HEK293 (cell line): Measurements from ENCODE around the gene SLC8A2.

ENCODE experiments used
- CTCF ChIA-PET: fragments of 350-600 bp; formaldehyde crosslinking; extraction: SDS; loops from one replicate; lab custom pipeline; 2021; ENCODE audit warnings: antibody characterized with exemption; lab: Yijun Ruan, JAX
- POLR2A ChIA-PET: fragments of 300-600 bp; formaldehyde crosslinking; extraction: SDS; loops from one replicate; lab custom pipeline; 2020; ENCODE audit warnings: antibody characterized with exemption, inconsistent platforms; lab: Yijun Ruan, JAX
- H3K27ac ChIP-seq: fragments of 200-500 bp; sonication (Bioruptor generic); 2 replicates; pipeline ENCODE4 v1.5.1; 2014; ENCODE audit warnings: low read depth, low read length, control low read depth, inconsistent platforms; ENCODE audit errors: extremely low read depth
- H3K36me3 ChIP-seq, 2 experiments: fragments of 200-500 bp in 1 of 2; sonication (Bioruptor generic) in 1 of 2; 1 replicate in 1 of 2; 2 replicates in 1 of 2; pipeline ENCODE4 v1.5.1; 2014 to 2017; ENCODE audit warnings: inconsistent platforms in 2 of 2, low read length in 2 of 2; ENCODE audit not compliant: control insufficient read depth in 2 of 2, insufficient read depth in 1 of 2
- H3K4me1 ChIP-seq: fragments of 200-500 bp; sonication (Bioruptor generic); 2 replicates; pipeline ENCODE4 v1.5.1; 2014; ENCODE audit warnings: mild to moderate bottlenecking, low read length, inconsistent platforms; ENCODE audit not compliant: control insufficient read depth, insufficient read depth
- H3K4me3 ChIP-seq: 2 replicates; pipeline ENCODE4 v1.5.1; 2011; ENCODE audit warnings: low read depth, mild to moderate bottlenecking, control low read depth, low read length, moderate library complexity
- H3K9me3 ChIP-seq: fragments of 200-500 bp; sonication (Bioruptor generic); 2 replicates; pipeline ENCODE4 v1.5.1; 2014; ENCODE audit warnings: low read depth, low read length, inconsistent platforms; ENCODE audit not compliant: control insufficient read depth, insufficient read depth
- BCL11A ChIP-seq: fragments of 450-650 bp; formaldehyde crosslinking; IDR thresholded peaks from 2 replicates; pipeline ENCODE4 v1.5.1; 2016; ENCODE audit warnings: low read depth, missing biosample characterization, missing genetic modification characterization
- GLIS2 ChIP-seq: fragments of 450-650 bp; formaldehyde crosslinking; IDR thresholded peaks from 2 replicates; pipeline ENCODE4 v1.5.1; 2016; ENCODE audit warnings: missing biosample characterization, missing genetic modification characterization
- SP7 ChIP-seq: fragments of 450-650 bp; formaldehyde crosslinking; IDR thresholded peaks from 2 replicates; pipeline ENCODE4 v1.5.1; 2016; ENCODE audit warnings: missing biosample characterization, missing genetic modification characterization
- YY1 ChIP-seq: fragments of 450-650 bp; formaldehyde crosslinking; IDR thresholded peaks from 2 replicates; pipeline ENCODE4 v1.5.1; 2018; ENCODE audit warnings: missing biosample characterization, missing genetic modification characterization
- ZFHX2 ChIP-seq: fragments of 450-650 bp; formaldehyde crosslinking; conservative IDR thresholded peaks from 2 replicates; pipeline ENCODE4 v1.5.1; 2016; ENCODE audit warnings: missing biosample characterization, missing genetic modification characterization
- ZFP41 ChIP-seq: fragments of 450-650 bp; formaldehyde crosslinking; IDR thresholded peaks from 2 replicates; pipeline ENCODE4 v1.5.1; 2016; ENCODE audit warnings: missing biosample characterization, missing genetic modification characterization, borderline replicate concordance
- ZFP69B ChIP-seq: fragments of 450-650 bp; formaldehyde crosslinking; IDR thresholded peaks from 2 replicates; pipeline ENCODE4 v1.5.1; 2016; ENCODE audit warnings: missing biosample characterization, missing genetic modification characterization
- ZNF121 ChIP-seq: fragments of 450-650 bp; formaldehyde crosslinking; IDR thresholded peaks from 2 replicates; pipeline ENCODE4 v1.5.1; 2016; ENCODE audit warnings: missing biosample characterization, missing genetic modification characterization
- ZNF146 ChIP-seq: fragments of 450-650 bp; formaldehyde crosslinking; IDR thresholded peaks from 2 replicates; pipeline ENCODE4 v1.5.1; 2016; ENCODE audit warnings: missing biosample characterization, missing genetic modification characterization
- ZNF174 ChIP-seq: fragments of 450-650 bp; formaldehyde crosslinking; IDR thresholded peaks from 2 replicates; pipeline ENCODE4 v1.5.0; 2017; ENCODE audit warnings: missing biosample characterization, mild to moderate bottlenecking, missing genetic modification characterization
- ZNF202 ChIP-seq: fragments of 450-650 bp; formaldehyde crosslinking; IDR thresholded peaks from 2 replicates; pipeline ENCODE4 v1.5.1; 2016; ENCODE audit warnings: missing biosample characterization, missing genetic modification characterization, borderline replicate concordance
- ZNF221 ChIP-seq: fragments of 450-650 bp; formaldehyde crosslinking; IDR thresholded peaks from 2 replicates; pipeline ENCODE4 v1.5.1; 2017; ENCODE audit warnings: missing biosample characterization, missing genetic modification characterization, borderline replicate concordance
- ZNF266 ChIP-seq: fragments of 450-650 bp; formaldehyde crosslinking; IDR thresholded peaks from 2 replicates; pipeline ENCODE4 v1.5.1; 2016; ENCODE audit warnings: missing biosample characterization, missing genetic modification characterization, low read depth
- ZNF302 ChIP-seq: fragments of 450-650 bp; formaldehyde crosslinking; IDR thresholded peaks from 2 replicates; pipeline ENCODE4 v1.5.1; 2016; ENCODE audit warnings: missing biosample characterization, missing genetic modification characterization, low read depth
- ZNF341 ChIP-seq: fragments of 450-650 bp; formaldehyde crosslinking; IDR thresholded peaks from 2 replicates; pipeline ENCODE4; 2016; ENCODE audit warnings: low read depth, missing biosample characterization, missing genetic modification characterization
- ZNF501 ChIP-seq: fragments of 450-650 bp; formaldehyde crosslinking; IDR thresholded peaks from 2 replicates; pipeline ENCODE4 v1.5.1; 2016; ENCODE audit warnings: missing biosample characterization, missing genetic modification characterization
- ZNF76 ChIP-seq: fragments of 450-650 bp; formaldehyde crosslinking; IDR thresholded peaks from 2 replicates; pipeline ENCODE4; 2016; ENCODE audit warnings: low read depth, missing biosample characterization, missing genetic modification characterization, borderline replicate concordance
- ZNF768 ChIP-seq: fragments of 450-650 bp; formaldehyde crosslinking; IDR thresholded peaks from 2 replicates; pipeline ENCODE4 v1.5.1; 2018; ENCODE audit warnings: missing biosample characterization, mild to moderate bottlenecking, missing genetic modification characterization
- TF ChIP-seq, protein P1 (sequence below): fragments of 450-650 bp; formaldehyde crosslinking; IDR thresholded peaks from 2 replicates; pipeline ENCODE4 v1.5.1; 2016; ENCODE audit warnings: missing biosample characterization, missing genetic modification characterization, borderline replicate concordance
- TF ChIP-seq, protein P2 (sequence below): fragments of 450-650 bp; formaldehyde crosslinking; IDR thresholded peaks from 2 replicates; pipeline ENCODE4 v1.5.1; 2016; ENCODE audit warnings: missing biosample characterization, missing genetic modification characterization, low read depth

SLC8A2 gene

DNA sequence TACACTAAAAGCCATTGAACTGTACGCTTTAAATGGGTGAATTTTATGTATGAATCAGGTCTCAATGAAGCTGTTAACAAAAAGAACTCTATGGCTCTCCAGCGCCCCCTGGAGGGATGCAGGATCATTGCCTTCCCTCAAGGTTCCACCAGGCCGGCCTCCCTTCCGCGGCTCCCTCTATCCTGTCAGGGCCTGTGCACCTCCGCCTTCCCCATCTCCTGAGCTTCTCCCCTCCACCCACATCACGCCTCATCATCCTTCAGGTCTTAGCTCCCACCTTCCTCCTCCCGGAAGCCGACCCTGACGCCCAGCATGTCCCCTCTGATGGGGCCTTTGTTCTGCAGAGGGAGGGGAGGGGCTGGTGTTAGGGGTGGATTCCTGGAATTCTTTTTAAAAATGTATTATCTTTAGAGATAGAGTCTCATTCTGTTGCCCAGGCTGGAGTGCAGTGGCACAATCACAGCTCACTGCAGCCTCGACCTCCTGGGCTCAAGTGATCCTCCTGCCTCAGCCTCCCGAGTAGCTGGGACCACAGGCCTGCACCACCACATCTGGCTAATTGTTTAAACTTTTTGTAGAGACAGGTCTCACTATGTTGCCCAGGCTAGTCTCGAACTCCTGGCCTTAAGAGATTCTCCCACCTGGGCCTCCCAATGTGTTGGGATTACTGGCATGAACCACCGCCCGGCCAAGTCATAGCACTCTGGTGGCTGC lies 80.0 kb downstream of the SLC8A2 start (continued):
- peak; percentile 65; the same call in 1 of the 2 replicates for TF ChIP-seq ZFHX2 (tag by site-specific recombination)
- TF ChIP-seq, all 188 proteins: peak for 5

DNA sequence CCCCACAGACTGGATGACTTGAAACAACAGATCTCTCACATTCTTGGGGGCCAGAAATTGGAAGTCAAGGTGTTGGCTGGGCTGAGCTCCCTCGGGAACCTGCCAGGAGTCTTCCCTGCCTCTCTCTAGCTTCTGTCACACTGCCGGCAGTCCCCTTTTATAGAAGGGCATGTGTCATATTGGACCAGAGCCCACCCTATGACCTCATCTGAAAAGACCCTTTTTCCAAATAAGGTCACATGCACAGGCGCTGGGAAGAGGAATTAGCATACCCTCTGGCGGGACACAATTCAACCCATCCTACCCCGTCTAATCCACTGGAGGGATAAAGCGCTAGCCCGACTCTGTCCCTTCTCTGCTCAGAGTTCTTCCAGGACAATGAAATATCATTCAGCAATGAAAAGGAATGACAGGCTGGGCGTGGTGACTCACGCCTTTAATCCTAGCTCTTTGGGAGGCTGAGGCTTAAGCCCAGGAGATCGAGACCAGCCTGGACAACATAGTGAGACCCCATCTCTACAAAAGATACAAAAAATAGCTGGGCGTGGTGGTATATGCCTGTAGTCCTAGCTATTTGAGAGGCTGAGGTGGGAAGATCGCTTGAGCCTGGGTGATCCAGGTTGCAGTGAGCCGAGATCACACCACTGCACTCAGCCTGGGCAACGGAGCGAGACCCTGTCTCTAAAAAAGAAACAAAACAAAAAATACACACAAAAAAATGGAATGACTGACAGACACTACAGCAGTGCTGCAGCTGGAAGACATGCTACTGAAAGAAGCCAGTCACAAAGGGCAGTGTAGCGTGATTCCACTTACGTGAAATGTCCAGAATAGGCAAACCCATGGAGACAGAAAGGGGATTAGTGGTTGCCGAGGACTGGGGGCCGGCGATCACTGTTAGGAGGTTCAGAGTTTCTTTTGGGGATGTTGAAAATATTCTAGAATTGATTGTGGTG lies 80.9 kb downstream of the SLC8A2 start:
- TF ChIP-seq ZNF302 (tag by site-specific recombination), result no peak
- TF ChIP-seq ZFP69B, result no peak
- TF ChIP-seq, protein P1, sequence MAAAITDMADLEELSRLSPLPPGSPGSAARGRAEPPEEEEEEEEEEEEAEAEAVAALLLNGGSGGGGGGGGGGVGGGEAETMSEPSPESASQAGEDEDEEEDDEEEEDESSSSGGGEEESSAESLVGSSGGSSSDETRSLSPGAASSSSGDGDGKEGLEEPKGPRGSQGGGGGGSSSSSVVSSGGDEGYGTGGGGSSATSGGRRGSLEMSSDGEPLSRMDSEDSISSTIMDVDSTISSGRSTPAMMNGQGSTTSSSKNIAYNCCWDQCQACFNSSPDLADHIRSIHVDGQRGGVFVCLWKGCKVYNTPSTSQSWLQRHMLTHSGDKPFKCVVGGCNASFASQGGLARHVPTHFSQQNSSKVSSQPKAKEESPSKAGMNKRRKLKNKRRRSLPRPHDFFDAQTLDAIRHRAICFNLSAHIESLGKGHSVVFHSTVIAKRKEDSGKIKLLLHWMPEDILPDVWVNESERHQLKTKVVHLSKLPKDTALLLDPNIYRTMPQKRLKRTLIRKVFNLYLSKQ, result no peak
- TF ChIP-seq, protein P2, sequence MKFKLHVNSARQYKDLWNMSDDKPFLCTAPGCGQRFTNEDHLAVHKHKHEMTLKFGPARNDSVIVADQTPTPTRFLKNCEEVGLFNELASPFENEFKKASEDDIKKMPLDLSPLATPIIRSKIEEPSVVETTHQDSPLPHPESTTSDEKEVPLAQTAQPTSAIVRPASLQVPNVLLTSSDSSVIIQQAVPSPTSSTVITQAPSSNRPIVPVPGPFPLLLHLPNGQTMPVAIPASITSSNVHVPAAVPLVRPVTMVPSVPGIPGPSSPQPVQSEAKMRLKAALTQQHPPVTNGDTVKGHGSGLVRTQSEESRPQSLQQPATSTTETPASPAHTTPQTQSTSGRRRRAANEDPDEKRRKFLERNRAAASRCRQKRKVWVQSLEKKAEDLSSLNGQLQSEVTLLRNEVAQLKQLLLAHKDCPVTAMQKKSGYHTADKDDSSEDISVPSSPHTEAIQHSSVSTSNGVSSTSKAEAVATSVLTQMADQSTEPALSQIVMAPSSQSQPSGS (tag by site-specific recombination), result peak; percentile 37; the same call in 1 of the 2 replicates
- TF ChIP-seq ZNF76 (tag by site-specific recombination), result no peak
- TF ChIP-seq ZNF501 (tag by site-specific recombination), result no peak
- TF ChIP-seq ZNF202 (tag by site-specific recombination), result no peak
- TF ChIP-seq ZNF266 (tag by site-specific recombination), result no peak
- TF ChIP-seq ZNF341 (tag by site-specific recombination), result no peak
- TF ChIP-seq ZNF221 (tag by site-specific recombination), result no peak
- TF ChIP-seq ZFP41 (tag by site-specific recombination), result no peak
- TF ChIP-seq ZNF174, result no peak
- peak; percentile 97 for TF ChIP-seq ZNF121
- peak; percentile 58 for TF ChIP-seq ZNF146 (tag by site-specific recombination)
- TF ChIP-seq YY1 (tag by site-specific recombination), result no peak
- no peak for TF ChIP-seq ZNF768 (tag by site-specific recombination)
- TF ChIP-seq BCL11A (tag by site-specific recombination), result no peak
- TF ChIP-seq GLIS2 (tag by site-specific recombination), result no peak
- 0 out of 2 replicates have a peak, but pooled peaks have one; percentile 6 for TF ChIP-seq SP7 (tag by site-specific recombination)
- Histone ChIP-seq H3K27ac (no peak overlapping the region), H3K9me3 (no peaks in the 10 kb centered on the region), H3K4me1 (no peaks in the 10 kb centered on the region), H3K4me3 (no peak overlapping the region), H3K36me3 (no peaks in the 10 kb centered on the region; a peak in 1 of 3 replicates)
- POLR2A ChIA-PET, result interaction anchor here (1.2 kb wide), 2 partner anchors 38 to 42 kb away, joined by 4 to 6 read pairs; partner anchors contain the start of gene DHX34
- CTCF ChIA-PET, result interaction anchor here (0.5 to 4.2 kb wide), 45 partner anchors 8 to 459 kb away, joined by 3 to 48 read pairs (median 5); partner anchors contain the start of genes C5AR2, DHX34, INAFM1 and MEIS3
